Gastrocnemius medialis (tissue), 4 donors: ENCODE data around the gene PRIMPOL. TPM values are rescaled to one million over a fixed set of nuclear protein-coding genes. Genes with fewer than 3 reads are reported as not detected.
"Not testable (repeated sequence)": the region's sequence is repeated elsewhere in the genome, so short reads cannot be mapped to it uniquely, and the experiment has no call there.

Experiments used
- ATAC-seq, 2 donors: fragments of 150-250 bp; one replicate each; pipeline ENCODE4 v1.9.1; 2016
- DNase-seq, 2 donors: peaks; one replicate each; pipeline ENCODE4 v3.0.0-alpha.2; 2019
- H3K27ac ChIP-seq, 4 donors: fragments of 200-600 bp; sonication (generic); 1 replicate in 1 of 4; 2 replicates in 3 of 4; pipeline ENCODE4 v1.5.1; 2016 to 2018; ENCODE audit warnings: mild to moderate bottlenecking in 2 of 4, moderate library complexity in 1 of 4
- H3K27me3 ChIP-seq, 3 donors: fragments of 200-600 bp; sonication (generic) in 2 of 3; 1 replicate in 1 of 3; 2 replicates in 2 of 3; pipeline versions ENCODE4 v1.5.1 to v1.6.0; 2016 to 2019; ENCODE audit warnings: mild to moderate bottlenecking in 1 of 3, moderate library complexity in 1 of 3
- H3K36me3 ChIP-seq, 2 donors: fragments of 200-600 bp; sonication (generic) in 1 of 2; one replicate each; pipeline ENCODE4 v1.5.1; 2017 to 2018
- H3K4me1 ChIP-seq, 2 donors: fragments of 200-600 bp; sonication (generic) in 1 of 2; one replicate each; pipeline ENCODE4 v1.5.1; 2016 to 2017; ENCODE audit warnings: mild to moderate bottlenecking in 2 of 2
- H3K4me3 ChIP-seq, 4 donors: fragments of 200-600 bp; sonication (generic) in 3 of 4; 1 replicate in 1 of 4; 2 replicates in 3 of 4; pipeline ENCODE4 v1.5.1; 2016 to 2019; ENCODE audit warnings: mild to moderate bottlenecking in 2 of 4
- H3K9me3 ChIP-seq, 3 donors: fragments of 200-600 bp; sonication (generic) in 2 of 3; 1 replicate in 1 of 3; 2 replicates in 2 of 3; pipeline ENCODE4 v1.5.1; 2016 to 2019
- POLR2A ChIP-seq, 2 donors: fragments of 450-650 bp; IDR thresholded peaks; one replicate each; pipeline ENCODE4 v1.6.1; 2017; ENCODE audit warnings: antibody characterized with exemption in 2 of 2, mild to moderate bottlenecking in 2 of 2, moderate library complexity in 2 of 2
- in situ Hi-C, 4 donors: fragments of 200-750 bp; cut with MboI; loops; one replicate each; pipeline versions ENCODE4 v1.15.0 to v1.8.0; 2017; ENCODE audit warnings: low sequenced_read_pairs in 4 of 4
- intact Hi-C: fragments of 100-400 bp; cut with DNase I; formaldehyde crosslinking; loops from one replicate; pipeline ENCODE4 v1.15.1; 2023; ENCODE audit warnings: low total_unique reads
- total RNA-seq, 4 donors: library from RNA; depleted of rRNA; stranded (reverse); fragments of >200 nt; gene quantifications; one replicate each; pipeline versions ENCODE4 v1.1.0 to v1.2.3, GENCODE V29; 2016
- TF ChIP-seq, protein P1 (sequence below), 5 experiments: fragments of 450-650 bp in 3 of 5; fragments of 200-600 bp in 2 of 5; sonication (generic) in 2 of 5; IDR thresholded peaks in 4 of 5; conservative IDR thresholded peaks in 1 of 5; 1 replicate in 4 of 5; 2 replicates in 1 of 5; pipeline ENCODE4 v1.5.1; 2016 to 2019; ENCODE audit warnings: antibody characterized with exemption in 5 of 5, mild to moderate bottlenecking in 3 of 5, moderate library complexity in 3 of 5

PRIMPOL gene, protein sequence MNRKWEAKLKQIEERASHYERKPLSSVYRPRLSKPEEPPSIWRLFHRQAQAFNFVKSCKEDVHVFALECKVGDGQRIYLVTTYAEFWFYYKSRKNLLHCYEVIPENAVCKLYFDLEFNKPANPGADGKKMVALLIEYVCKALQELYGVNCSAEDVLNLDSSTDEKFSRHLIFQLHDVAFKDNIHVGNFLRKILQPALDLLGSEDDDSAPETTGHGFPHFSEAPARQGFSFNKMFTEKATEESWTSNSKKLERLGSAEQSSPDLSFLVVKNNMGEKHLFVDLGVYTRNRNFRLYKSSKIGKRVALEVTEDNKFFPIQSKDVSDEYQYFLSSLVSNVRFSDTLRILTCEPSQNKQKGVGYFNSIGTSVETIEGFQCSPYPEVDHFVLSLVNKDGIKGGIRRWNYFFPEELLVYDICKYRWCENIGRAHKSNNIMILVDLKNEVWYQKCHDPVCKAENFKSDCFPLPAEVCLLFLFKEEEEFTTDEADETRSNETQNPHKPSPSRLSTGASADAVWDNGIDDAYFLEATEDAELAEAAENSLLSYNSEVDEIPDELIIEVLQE
- total RNA-seq: 10 to 100 TPM in 3 of 4 donors, 1 to 10 TPM in 1; 5.9 to 11.1 (median 10.7) TPM

DNA sequence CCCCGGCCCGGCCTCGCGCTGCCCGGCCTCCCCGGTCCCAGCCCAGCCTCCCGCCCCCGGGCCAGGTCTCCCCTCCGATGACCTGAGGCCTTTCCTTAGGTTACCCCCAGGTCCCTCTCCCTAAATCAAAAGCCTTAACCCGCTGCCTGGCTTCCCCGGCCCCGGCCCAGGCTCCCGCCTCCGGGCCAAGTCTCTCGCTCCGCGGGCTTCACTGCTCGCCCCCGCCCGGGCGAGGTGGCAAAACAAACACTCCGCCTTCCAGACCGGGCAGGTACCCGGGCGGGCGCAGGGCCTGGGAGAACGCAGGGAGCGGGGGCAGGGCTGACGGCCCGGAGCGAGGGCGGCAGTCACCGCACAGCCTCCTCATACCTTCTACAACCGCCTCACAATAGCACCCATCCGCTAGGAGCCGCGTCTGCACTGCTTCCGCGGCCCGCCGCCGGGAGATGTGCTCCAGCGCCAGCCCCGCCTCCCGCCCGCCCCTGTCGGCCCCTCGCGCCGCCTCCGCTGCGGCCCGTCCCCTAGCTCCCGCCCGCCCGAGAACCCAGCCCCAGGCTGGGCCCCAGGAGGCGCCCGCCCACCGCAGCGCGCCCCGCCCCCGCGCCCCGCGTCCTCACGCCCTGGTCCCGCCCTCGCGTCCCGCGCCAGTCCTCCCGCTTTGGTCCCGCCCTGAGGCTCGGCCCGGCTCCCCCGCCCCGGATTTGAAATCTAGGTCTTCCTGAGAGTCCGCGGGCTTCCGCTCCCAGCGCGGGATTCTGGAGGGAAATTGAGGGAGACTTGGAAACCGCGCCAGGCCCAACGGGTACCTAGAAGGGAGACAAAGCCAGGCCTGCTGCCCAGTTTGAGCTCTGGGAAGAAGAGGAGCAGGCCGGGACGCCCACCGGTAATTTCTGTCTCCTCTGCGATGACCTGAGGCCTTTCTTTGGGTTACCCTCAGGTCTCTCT is at the start of gene PRIMPOL, which contains the start of gene CASP3:
Gene PRIMPOL (plus strand): TSS at position 713 of the 945 bp plus-strand sequence. CDS start 7,403 bp downstream, outside the sequence.
Gene CASP3 (minus strand): TSS at position 422 of the 945 bp plus-strand sequence. CDS start 10,994 bp downstream, outside the sequence.
- peaks cover 46 to 54% of the 10 kb centered on the region in 2 donors for H3K4me1 ChIP-seq

DNA sequence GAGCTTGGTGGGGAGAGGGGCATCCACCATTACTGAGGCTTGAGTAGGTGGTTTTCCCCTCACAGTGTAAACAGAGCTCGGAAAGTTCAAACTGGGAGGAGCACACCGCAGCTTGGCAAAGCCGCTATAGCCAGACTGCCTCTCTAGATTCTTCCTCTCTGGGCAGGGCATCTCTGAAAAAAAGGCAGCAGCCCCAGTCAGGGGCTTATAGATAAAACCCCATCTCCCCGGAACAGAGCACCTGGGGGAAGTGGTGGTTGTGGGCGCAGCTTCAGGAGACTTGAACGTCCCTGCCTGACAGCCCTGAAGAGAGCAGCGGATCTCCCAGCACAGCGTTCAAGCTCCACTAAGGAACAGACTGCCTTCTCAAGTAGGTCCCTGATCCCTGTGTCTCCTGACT is 48.6 kb upstream of the PRIMPOL start:
- in situ Hi-C loops, ATAC-seq, DNase-seq, H3K36me3 ChIP-seq, intact Hi-C loops, H3K27me3 ChIP-seq, H3K27ac ChIP-seq, H3K9me3 ChIP-seq, H3K4me3 ChIP-seq, H3K4me1 ChIP-seq: not testable (repeated sequence)

More for the DNA sequence above, at the start of gene PRIMPOL, which contains the start of gene CASP3:
- DNase-seq (peak; percentile 93 to 95), ATAC-seq (peak; percentile 80 to 86)
- Histone ChIP-seq H3K36me3 (no peaks in the 10 kb centered on the region), H3K27me3 (no peaks in the 10 kb centered on the region), H3K27ac (peak within 1 kb of the TSS; percentile 89 to 100 (median 98)), H3K4me3 (peak within 1 kb of the TSS; percentile 66 to 98 (median 82)), H3K9me3 (no peaks in the 10 kb centered on the region)
- in situ Hi-C loops: loop anchor here in 1 of 4 donors (10.0 kb wide), 1 partner anchor 384 kb away; no protein-coding TSS in a partner anchor
- intact Hi-C loops: loop anchor here (1.0 to 10.0 kb wide), 8 partner anchors 85 to 1543 kb away; partner anchors contain the start of genes CENPU, CFAP97, CYP4V2 and IRF2
- peak; percentile 86 to 92 for TF ChIP-seq POLR2A (IDR thresholded peaks at IDR 0.05)
- TF ChIP-seq, protein P1, sequence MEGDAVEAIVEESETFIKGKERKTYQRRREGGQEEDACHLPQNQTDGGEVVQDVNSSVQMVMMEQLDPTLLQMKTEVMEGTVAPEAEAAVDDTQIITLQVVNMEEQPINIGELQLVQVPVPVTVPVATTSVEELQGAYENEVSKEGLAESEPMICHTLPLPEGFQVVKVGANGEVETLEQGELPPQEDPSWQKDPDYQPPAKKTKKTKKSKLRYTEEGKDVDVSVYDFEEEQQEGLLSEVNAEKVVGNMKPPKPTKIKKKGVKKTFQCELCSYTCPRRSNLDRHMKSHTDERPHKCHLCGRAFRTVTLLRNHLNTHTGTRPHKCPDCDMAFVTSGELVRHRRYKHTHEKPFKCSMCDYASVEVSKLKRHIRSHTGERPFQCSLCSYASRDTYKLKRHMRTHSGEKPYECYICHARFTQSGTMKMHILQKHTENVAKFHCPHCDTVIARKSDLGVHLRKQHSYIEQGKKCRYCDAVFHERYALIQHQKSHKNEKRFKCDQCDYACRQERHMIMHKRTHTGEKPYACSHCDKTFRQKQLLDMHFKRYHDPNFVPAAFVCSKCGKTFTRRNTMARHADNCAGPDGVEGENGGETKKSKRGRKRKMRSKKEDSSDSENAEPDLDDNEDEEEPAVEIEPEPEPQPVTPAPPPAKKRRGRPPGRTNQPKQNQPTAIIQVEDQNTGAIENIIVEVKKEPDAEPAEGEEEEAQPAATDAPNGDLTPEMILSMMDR (IDR thresholded peaks at IDR 0.05 in 4 of 5, conservative IDR thresholded peaks at IDR 0.05 in 1 of 5): peak in 2 of 5 experiments; percentile 29 to 45

DNA sequence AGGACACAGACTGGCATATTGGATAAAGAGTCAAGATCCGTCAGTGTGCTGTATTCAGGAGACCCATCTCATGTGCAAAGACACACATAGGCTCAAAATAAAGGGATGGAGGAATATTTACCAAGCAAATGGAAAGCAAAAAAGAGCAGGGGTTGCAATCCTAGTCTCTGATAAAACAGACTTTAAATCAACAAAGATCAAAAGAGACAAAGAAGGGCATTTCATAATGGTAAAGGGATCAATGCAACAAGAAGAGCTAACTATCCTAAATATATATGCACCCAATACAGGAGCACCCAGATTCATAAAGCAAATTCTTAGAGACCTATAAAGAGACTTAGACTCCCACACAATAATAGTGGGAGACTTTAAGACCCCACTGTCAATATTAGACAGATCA is 46.7 kb upstream of the PRIMPOL start:
- in situ Hi-C loops, intact Hi-C loops, H3K27me3 ChIP-seq, H3K9me3 ChIP-seq, DNase-seq, ATAC-seq, H3K4me1 ChIP-seq, H3K36me3 ChIP-seq, H3K27ac ChIP-seq, H3K4me3 ChIP-seq: not testable (repeated sequence)

DNA sequence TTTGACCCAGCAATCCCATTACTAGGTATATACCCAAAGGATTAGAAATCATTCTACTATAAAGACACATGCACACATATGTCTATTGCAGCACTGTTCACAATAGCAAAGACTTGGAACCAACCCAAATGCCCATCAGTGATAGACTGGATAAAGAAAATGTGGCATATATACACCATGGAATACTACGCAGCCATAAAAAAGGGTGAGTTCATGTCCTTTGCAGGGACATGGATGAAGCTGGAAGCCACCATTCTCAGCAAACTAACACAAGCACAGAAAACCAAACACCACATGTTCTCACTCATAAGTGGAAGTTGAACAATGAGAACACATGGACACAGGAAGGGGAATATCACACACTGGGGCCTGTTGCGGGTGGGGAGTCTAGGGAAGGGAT is 42.1 kb upstream of the PRIMPOL start:
- H3K27ac ChIP-seq, H3K27me3 ChIP-seq, intact Hi-C loops, DNase-seq, H3K4me1 ChIP-seq, H3K9me3 ChIP-seq, H3K4me3 ChIP-seq, in situ Hi-C loops, ATAC-seq, H3K36me3 ChIP-seq: not testable (repeated sequence)

DNA sequence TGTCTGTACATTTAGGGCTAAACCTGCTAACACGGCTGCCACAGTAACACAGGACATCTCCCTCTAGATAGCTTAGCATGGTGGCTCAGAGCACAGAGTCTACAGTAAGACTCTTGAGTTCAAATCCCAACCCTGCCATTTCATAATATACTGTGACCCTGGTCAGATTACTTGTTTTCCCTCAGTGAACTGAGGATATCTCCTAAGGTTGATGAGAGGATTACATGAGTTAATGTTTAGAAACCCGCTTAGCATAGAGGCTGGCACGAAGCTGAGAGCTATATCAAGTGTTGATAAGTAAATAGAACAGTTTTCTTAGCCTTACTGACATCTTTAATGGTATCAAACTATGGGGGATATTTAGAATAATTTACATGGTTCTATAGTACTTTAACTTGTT is 37.5 kb upstream of the PRIMPOL start:
- no peak for DNase-seq
- no peaks in the 10 kb centered on the region for H3K9me3 ChIP-seq
- intact Hi-C loops (no loop called here), in situ Hi-C loops (no loop called here)
- H3K27ac ChIP-seq: no peak overlapping the region
- H3K4me3 ChIP-seq: no peak overlapping the region
- H3K4me1 ChIP-seq: no peaks in the 10 kb centered on the region
- no peak for TF ChIP-seq POLR2A (IDR thresholded peaks at IDR 0.05)
- TF ChIP-seq, protein P1 (IDR thresholded peaks at IDR 0.05 in 4 of 5, conservative IDR thresholded peaks at IDR 0.05 in 1 of 5): no peak
- ATAC-seq: no peak
- no peaks in the 10 kb centered on the region for H3K36me3 ChIP-seq
- no peaks in the 10 kb centered on the region for H3K27me3 ChIP-seq
